GM19238 (cell line): ENCODE measurements around the gene BPIFB4.

Experiments
- DNase-seq: peaks from one replicate; pipeline ENCODE4 v3.0.0; 2011; ENCODE audit warnings: low spot score; ENCODE audit not compliant: insufficient read length

Gene BPIFB4

GRCh38 chr20:33160681-33161080, 81.2 kb downstream of the BPIFB4 start:
- DNase-seq = no peak
